Activated CD4-positive, alpha-beta T cell treated with anti-CD3 and anti-CD28 coated beads for 24 hours (primary cell): ENCODE measurements around the gene BPIFA3.

ENCODE experiments used
- DNase-seq, 2 donors: peaks; one replicate each; pipeline ENCODE4 v3.0.0-alpha.2; 2020; ENCODE audit warnings: low read depth in 2 of 2

The BPIFA3 gene

DNA sequence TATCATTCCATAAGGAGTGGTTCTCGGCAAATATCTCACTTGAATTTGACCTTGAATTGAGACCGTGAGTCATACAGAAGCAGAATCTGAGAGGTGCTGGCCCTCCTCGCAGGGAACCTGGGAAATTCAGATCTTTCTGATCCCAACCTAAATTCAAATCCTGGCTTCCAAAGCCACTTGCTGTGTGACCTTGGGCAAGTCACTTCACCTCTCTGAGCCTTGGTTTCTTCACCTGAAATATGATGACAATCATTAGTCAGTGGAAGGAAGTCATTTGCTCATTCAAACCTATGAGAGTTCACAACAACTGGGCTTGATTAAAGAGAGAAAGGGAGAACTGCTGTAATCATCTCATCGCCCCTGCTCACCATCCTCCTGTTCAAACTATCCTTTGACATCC is 7.2 kb downstream of the BPIFA3 start:
- no peak for DNase-seq

DNA sequence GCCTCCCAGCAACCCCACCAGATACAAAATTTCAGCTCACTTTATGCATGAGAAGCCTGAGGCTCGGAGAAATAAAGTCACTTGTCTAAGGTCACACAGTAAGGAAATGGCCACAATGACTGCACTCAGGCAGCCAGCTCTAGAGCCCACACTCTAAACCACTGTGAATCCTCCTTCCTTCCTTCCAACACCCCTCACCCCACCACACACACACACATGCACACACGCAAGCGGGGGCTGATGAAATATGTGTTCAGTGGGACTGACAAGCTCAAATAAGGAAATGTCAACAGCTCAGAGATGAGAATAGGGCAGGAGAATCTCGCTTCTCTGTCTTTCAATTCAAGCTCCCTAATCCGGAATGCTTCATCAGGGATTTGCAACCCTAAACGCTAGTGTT is 12.7 kb downstream of the BPIFA3 start:
- DNase-seq, result no peak

DNA sequence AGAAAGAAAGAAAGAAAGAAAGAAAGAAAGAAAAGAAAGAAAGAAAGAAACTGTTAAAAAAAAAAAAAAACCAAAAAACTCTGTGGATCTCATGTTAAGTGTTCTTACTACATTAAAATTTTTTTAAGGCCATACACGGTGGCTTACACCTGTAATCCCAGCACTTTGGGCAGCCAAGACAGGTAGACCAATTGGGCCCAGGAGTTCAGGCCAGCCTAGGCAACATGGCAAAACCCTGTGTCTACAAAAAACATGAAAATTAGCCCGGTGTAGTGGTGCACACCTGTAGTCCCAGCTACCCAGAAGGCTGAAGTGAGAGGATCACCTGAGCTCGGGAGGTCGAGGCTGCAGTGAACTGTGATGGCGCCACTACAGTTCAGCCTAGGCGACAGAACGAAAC is 14.1 kb downstream of the BPIFA3 start:
- no peak for DNase-seq

DNA sequence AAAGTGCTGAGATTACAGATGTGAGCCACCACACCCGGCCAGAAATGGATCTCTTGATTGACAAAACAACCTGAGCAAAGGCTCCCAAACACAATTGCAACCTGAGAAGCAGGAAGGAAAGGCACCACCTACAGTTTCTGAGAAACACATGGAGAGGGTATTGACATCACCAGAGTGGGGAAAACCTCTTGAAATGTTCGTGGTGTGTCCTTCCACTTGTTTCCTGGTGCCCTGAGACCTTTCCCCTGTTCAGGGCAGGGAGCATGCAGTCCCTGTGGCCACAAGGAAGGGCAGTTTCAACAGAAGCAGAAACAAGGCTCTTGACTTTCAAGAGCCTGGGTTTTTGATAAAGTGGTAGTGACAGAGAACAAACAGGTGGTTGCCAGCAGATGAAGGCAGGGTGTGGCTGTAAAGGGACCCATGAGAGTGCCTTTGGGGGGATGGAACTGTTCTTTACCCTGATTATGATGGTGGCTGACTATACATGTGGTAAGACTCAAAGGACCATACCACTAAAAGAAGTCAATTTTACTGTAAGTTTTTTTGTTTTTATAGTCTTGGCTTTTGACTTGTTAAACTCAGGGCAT is 15.4 kb downstream of the BPIFA3 start:
- DNase-seq, result no peak

DNA sequence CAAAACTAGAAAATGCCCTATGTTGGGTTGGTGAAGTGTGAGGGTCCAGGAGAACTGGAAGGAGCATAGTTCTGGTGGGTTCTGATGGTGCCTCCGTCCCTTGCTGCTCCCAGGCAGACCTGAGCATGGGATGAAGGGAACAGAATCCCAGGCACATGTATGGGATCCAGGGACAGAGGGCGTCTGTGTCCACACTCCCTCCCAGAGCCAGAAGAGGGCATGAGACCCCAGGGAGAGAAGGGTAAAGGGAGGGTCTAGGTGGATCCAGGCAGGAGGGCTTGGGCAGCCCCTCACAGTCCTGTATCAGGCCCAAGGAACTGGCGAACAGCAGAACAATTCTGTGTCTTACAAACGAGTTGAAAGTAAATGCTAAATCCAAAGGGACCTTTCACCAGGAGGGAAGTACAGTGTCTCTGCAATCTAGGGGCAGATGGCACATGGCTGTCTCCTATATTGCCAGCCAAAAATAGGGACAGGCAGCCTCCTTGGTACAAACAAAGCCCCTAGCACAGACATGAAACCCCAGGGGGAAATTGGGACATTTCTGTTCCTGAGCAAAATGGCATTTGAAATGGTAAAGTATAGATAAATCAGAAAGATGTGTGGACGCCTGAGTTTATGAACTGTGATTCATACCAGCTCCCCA is 16.1 kb downstream of the BPIFA3 start:
- no peak for DNase-seq

DNA sequence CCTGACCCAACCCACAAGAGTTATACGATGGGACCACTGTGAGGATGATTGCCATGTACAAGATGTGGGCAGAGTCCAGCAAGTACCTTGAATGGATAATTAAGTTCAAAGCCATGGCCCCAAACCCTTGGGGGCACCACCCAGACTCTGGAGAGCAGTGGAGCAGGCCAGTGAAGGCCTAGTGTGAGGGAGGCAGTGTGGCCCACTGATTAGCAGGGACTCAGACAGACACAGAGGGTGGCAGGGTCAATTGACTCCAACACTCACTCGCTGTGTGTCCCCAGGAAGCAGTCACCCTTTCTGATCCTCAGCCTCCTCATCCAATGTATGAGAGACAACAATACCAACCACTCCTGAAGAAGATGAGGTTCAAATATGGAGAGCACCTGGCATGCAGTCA is 16.9 kb downstream of the BPIFA3 start:
- no peak for DNase-seq

DNA sequence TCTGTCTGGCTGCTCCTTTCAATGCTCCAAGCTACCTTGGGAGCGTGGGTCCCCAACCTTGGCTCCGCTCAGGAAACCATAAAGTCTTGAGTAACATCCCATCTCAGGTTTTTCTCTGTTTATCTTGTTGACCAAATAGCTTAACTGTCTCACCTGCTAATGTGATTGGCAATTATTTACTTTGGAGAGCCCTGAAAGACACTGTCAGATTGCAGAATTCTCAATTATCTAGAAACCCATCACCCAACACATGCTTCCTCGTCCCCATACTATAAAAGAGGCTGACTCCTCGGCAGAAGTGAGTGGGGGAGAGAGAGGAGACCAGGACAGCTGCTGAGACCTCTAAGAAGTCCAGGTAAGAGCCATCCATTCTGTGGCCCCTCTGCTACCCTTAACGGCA is 18.5 kb downstream of the BPIFA3 start, which contains the start of gene BPIFA1:
TSS of gene BPIFA1 (plus strand) at position 301 of the 400 bp plus-strand sequence. CDS start 1,716 bp downstream, outside the sequence.
- DNase-seq, result no peak

DNA sequence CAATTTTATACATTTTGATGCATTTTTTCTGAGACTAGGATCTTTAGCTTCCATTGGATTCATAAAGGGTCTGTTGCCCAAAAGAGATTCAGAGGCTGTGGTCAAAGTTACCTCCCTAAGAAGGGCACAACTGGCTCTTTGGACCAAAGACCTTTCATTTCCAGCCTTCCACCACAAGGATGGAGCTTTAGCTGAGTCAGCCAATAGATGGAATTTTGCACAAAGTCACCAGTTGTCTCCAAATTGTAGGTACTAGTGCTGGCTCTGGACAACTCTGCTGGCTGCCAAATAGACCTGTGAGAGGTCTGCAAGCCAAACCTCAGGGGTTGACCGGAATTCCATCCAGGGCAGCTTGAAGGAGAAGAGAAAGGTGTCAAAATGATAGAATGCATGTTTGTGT is 19.2 kb downstream of the BPIFA3 start:
- no peak for DNase-seq

DNA sequence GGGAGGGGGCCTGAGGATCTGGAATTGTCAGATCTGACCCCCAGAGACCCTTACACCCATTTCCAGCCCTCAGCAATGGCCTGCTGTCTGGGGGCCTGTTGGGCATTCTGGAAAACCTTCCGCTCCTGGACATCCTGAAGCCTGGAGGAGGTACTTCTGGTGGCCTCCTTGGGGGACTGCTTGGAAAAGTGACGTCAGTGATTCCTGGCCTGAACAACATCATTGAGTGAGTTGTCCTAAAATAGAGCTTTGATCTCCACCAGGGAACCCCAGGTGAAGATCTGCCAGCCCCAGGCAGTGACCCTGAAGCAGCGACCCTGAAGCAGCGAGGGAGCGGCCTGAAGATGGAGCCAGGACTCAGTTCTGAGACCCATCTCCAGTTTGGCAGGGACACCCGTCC is 20.8 kb downstream of the BPIFA3 start:
- no peak for DNase-seq

DNA sequence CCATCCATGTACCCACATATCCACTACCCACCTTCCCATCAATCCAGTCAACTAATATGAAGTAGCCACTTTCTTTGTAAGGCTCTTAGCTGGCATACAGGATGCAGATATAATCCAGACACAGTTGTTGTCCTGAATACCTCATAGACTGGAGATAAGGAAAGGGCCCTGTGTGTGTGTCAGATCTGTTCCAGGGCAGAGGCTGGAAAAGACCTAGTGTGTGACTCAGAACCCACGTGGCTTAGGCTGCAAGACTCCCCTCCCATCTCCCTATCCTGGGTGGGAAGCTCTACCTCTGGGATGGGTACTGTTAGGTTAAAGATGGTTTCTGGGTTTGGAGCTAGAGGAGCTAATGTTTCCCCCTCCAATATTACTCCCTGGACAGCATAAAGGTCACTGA is 22.3 kb downstream of the BPIFA3 start:
- DNase-seq, result no peak

DNA sequence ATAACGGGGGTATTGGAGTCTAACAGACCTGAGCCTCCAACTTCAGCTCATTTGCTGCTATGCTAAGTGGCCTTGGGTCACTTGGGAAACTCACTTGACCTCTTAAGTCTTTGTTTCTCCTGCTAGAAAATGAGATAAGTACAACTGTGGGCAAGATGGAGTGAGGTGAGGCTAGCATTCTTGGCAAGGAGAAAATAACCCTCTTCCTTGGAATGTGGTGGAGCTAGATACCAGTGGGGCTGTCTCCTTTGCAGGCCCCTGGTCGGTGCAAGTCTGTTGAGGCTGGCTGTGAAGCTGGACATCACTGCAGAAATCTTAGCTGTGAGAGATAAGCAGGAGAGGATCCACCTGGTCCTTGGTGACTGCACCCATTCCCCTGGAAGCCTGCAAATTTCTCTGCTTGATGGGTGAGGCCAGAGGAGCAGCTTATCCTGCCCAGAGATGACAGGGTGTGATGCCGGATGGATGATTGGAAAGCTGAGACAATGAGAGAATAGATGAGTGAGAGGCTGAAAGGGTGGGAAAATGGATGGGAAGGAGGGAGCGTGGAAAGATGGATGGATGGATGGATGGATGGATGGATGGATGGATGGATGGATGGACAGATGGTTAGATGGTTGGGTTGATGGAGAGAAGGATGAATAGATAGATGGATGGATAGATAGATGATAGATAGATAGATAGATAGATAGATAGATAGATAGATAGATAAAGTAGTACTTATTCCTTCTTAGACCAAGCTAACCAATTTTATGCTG is 23.0 kb downstream of the BPIFA3 start:
- DNase-seq, result no peak

DNA sequence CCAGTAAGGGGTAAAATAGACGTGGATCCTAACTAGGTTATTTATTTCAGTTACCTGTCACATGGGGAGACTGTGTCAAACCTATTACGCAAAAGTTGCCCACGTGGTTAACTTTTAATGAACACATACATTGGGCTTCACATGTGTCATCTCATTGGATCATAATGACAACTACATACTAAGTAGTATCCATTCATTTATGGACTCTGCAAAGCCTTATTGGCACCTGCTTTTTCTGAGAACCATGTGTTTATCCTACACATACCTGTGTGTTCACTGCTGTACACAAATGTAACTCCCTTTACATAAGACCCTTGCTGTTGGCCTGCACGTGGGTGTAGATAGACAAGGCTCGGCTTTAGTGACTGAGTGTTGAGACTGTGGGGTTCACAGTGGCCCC is 23.8 kb downstream of the BPIFA3 start:
- no peak for DNase-seq

DNA sequence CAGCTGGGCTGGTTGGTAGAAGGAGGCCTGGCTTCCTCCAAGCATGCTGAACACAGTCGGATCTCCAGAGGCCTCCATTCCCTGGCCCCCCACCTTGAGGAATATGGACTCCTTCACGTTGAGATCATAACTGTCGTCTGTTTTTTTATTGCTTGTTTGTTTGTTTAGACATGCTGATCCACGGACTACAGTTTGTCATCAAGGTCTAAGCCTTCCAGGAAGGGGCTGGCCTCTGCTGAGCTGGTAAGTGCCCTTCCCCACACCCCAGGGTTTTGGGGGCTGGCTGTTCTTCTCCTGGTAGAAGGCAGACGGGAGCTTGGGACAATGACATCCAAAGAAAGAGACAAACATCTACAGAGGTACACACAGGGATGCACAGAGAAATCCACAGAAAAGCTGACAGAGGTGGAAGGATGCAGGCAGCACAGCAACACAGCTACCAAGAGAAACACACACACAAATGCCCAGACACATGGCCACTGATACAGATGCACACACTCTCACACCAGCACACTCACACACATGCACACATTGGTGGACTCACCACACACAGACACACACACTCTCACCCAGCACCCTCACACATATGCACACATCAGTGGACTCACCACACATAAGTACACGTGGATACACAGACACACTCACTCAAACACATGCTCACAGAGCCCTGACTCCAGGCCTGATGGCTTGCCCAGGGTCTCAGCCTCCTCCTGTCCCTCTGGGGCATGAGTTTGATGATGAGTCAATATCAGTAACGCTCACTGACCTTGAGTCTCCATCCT is 25.4 kb downstream of the BPIFA3 start:
- DNase-seq, result no peak

DNA sequence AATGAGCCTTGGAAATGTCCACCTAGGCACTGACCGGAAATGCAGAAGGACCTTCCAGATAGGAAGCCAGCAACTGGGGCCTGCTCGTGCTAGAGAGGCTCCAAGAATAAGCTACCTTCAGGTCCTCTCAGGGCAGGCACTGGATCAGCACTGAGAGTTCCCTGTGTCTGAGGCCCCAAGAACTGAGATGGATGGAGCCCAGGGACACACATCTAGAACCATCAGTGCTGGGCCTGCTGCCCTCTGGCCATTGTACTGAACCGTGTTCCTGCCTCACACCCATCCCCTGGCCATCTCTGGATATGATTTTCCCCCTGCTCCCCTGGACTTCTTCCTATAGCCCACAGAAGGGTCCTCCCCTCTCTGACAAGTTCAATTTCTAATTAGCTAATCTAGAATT is 28.9 kb downstream of the BPIFA3 start:
- DNase-seq, result no peak

DNA sequence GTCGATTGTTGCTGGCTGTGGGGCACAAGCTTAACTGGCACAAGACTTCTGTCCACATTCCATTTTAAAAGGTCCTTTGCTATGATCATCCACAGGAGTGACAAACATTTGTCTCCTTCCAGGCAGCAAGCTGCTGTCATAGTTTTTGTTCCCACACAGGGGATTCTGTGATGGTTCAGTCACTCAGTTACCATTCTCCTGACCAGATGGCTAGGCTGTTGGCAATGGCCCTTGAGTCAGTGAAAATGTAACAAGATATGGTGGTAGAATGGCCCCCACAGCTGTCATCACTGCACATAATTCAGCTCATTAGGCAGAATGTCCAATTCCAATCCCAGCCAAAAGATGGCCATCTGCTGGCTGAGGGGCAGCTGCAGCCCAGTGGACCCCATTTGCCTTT is 32.3 kb downstream of the BPIFA3 start:
- no peak for DNase-seq

DNA sequence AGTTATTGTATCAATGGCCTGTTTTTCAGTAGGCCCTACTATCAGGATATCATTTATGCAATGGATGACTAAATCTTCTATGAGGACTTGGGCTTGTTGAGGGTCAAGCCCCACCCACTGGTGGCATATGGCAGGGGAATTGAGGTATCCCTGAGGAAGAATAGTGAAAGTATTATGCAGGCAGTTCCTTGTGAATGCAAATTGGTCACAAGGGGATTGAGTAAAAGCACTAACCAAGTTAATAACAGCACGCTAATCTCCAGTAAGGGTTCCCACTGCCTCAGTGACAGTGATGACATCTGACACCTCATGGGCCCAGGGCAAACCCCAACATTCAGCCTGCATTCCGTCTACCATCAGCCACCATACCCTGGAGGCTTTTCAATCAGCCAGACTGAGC is 33.5 kb downstream of the BPIFA3 start:
- DNase-seq, result no peak

DNA sequence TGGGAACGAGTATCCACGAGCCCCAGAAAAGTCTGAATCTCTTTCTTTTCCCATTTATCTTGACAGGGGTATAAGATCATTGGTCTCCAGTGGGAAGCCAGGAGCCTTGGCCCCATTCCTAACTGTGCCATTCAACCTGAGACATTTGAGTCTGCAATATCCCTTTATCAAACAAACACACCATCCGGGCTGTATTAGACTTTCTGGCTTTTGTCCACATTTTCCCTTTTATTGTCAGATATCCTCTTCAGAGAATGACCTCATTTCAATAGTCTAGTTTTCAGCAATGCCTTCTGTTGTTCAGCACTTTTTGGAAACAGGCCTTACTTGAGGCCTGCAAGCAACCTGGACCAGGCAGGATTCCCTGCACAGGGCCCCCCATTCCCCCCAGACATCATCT is 34.3 kb downstream of the BPIFA3 start:
- no peak for DNase-seq

DNA sequence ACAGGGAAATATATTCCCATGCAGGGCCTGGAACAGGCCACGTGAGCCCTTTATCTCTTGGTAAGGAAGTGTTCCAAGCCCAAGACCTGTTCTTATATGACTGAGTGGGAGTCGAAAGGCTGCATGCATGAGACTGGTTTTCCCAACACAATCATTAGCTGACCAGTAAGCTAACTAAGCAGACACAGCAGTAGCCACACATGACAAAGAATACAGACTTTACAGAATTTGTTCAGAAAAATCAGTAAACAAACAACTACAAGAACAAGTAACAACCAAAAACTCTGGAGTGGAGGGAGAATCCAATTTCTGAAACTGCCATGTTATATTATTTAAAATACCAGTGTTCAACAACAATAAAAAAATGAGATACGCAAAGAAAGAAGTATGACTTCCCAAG is 35.3 kb downstream of the BPIFA3 start:
- DNase-seq, result no peak

DNA sequence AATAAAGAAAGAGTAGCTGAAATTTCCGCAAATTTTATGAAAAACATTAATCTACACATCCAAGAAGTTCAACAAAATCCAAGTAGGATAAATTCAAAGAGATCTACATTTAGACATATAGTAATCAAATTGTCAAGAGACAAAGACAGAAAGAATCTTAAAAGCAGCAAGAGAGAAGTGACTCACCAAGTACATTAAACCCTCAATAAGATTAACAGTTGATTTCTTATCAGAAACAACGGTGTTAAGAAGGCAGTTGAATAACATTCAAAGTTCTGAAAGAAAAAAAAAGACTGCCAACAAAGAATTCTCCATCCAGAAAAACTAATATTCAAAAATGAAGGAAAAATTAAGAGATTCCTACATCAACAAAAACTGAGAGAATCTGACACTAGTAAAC is 37.9 kb downstream of the BPIFA3 start:
- DNase-seq, result no peak

DNA sequence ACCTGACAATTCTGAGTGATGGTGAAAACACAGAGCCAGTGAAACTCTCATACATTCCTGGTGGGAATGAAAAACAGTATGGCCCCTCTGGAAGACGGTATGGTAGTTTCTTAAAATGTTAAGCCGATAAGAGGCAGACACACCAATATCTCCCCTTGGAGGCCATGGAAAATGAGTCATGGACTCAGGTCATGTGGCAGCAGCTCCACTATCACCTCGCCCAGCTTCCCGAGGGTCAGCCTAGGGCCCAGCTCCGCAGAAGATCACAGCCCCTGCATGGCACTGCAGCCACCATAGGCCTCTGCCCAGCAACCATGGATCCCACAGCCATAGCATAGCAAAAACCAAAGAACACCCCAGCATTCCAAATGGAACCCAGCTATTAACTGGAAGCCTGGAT is 40.1 kb downstream of the BPIFA3 start:
- DNase-seq, result no peak

DNA sequence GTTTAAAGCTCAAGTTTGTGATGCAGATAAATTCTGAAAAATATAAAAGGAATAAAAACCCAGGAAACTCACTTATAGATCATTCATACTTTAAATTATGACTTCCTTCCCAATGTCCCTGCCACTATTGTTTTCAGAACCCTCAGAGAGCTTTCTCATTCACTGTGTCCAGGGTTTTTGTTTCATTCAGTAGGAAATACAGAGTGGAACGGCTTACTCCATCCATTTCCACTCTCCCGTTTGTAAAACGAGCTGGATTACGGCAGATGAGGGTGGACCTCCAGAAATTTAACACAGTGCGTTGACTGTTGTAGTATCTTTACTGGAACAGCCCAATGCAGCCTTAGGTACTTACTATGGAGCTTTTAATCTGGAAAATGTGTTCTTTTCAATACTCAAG is 42.2 kb downstream of the BPIFA3 start:
- DNase-seq, result no peak

DNA sequence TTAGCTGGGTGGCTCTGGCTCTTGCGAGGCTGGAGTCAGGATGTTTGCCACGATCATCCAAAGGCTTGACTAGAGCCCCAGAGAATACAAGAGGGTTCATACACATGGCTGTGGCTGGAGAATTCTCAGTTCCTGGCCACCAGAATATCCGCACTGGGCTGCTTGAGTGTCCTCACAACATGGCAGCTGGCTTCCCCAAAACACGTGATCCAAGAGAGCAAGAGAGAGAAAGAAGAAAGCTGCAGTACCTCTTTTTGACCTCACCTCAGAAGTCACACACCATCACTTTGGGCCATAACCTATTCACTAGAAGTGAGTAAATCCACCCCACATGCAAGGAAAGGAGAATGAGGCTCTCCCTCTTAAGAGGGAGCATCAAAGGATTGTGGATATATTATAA is 44.3 kb downstream of the BPIFA3 start:
- no peak for DNase-seq

DNA sequence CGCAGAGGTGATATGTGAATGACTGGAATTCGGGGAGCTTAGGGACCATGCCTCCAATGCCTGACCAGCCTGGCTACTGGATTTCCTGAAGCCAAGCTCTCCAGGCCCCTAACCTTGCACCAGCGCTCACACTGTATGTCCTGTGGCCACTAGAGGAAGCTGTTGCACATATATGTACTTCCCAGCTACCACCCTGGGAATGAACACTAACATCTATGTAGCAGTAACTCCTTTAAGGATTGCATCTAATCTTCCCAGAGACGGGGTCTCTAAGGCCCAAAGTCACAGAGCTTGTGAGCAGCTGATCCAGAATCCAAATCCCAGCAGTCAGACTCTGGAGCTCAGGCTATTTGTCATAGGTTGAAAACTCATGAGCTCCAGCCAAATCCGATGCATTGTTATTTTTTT is 45.5 kb downstream of the BPIFA3 start:
- no peak for DNase-seq
